Effector memory CD8-positive, alpha-beta T cell (primary cell): ENCODE data around the gene NPPA.

Source experiments
- ATAC-seq: fragments of 150-1000 bp; cut with Tn5 transposase; replicated peaks from 2 replicates; pipeline ENCODE4 v1.10.0; 2021; ENCODE audit warnings: mild to moderate bottlenecking, moderate library complexity
- DNase-seq, 3 experiments: peaks; one replicate each; pipeline ENCODE4 v3.0.0; 2021
- H3K27ac Mint-ChIP-seq, 2 donors: one replicate each; pipeline ENCODE4 v1.8.0; 2022; ENCODE audit warnings: mild to moderate bottlenecking in 2 of 2, mixed read lengths in 2 of 2, moderate library complexity in 2 of 2
- H3K27me3 Mint-ChIP-seq, 2 donors: one replicate each; pipeline ENCODE4 v1.8.0; 2022; ENCODE audit warnings: mixed read lengths in 2 of 2
- H3K36me3 Mint-ChIP-seq: one replicate; pipeline ENCODE4 v1.8.0; 2022; ENCODE audit warnings: mild to moderate bottlenecking, moderate library complexity, mixed read lengths; ENCODE audit not compliant: insufficient read depth
- H3K4me1 Mint-ChIP-seq, 2 donors: one replicate each; pipeline ENCODE4 v1.8.0; 2022; ENCODE audit warnings: low read depth in 2 of 2, mixed read lengths in 2 of 2
- H3K4me3 Mint-ChIP-seq, 2 donors: one replicate each; pipeline ENCODE4 v1.8.0; 2022; ENCODE audit warnings: mild to moderate bottlenecking in 2 of 2, mixed read lengths in 2 of 2, moderate library complexity in 2 of 2
- H3K9me3 Mint-ChIP-seq, 2 donors: one replicate each; pipeline ENCODE4 v1.8.0; 2022; ENCODE audit warnings: mixed read lengths in 2 of 2

Gene NPPA

GRCh38 chr1:11880181-11880575 is 32.6 kb upstream of the NPPA start:
- DNase-seq: no peak
- Mint-ChIP-seq H3K27me3 (peaks cover 36 to 75% of the 10 kb centered on the region in 2 donors), H3K4me1 (peaks cover 0 to 2% of the 10 kb centered on the region in 2 donors), H3K9me3 (no peaks in the 10 kb centered on the region), H3K27ac (no peak overlapping the region), H3K36me3 (peaks cover 2% of the 10 kb centered on the region), H3K4me3 (no peak overlapping the region)
- no peak for ATAC-seq

- H3K9me3 Mint-ChIP-seq: no peaks in the 10 kb centered on the region
- no peak overlapping the region for H3K27ac Mint-ChIP-seq
- peaks cover 2% of the 10 kb centered on the region for H3K36me3 Mint-ChIP-seq
- peaks cover 0 to 2% of the 10 kb centered on the region in 2 donors for H3K4me1 Mint-ChIP-seq
- peaks cover 36 to 81% of the 10 kb centered on the region in 2 donors for H3K27me3 Mint-ChIP-seq
- no peak for DNase-seq
- H3K4me3 Mint-ChIP-seq: no peak overlapping the region
- ATAC-seq: no peak
These were observed 32.0 kb upstream of the NPPA start for GRCh38 chr1:11879311-11880180.

GRCh38 chr1:11878891-11879190 is 31.3 kb upstream of the NPPA start:
- DNase-seq (no peak), ATAC-seq (no peak)
- H3K9me3 Mint-ChIP-seq: no peaks in the 10 kb centered on the region
- H3K36me3 Mint-ChIP-seq: peaks cover 2% of the 10 kb centered on the region
- H3K27ac Mint-ChIP-seq: no peak overlapping the region
- H3K4me1 Mint-ChIP-seq: peaks cover 0 to 2% of the 10 kb centered on the region in 2 donors
- peaks cover 36 to 89% of the 10 kb centered on the region in 2 donors for H3K27me3 Mint-ChIP-seq
- no peak overlapping the region for H3K4me3 Mint-ChIP-seq

GRCh38 chr1:11878081-11878890 is 30.7 kb upstream of the NPPA start:
- Mint-ChIP-seq H3K27me3 (peaks cover 36 to 89% of the 10 kb centered on the region in 2 donors), H3K4me1 (peaks cover 0 to 2% of the 10 kb centered on the region in 2 donors), H3K9me3 (no peaks in the 10 kb centered on the region), H3K4me3 (no peak overlapping the region), H3K36me3 (peaks cover 2% of the 10 kb centered on the region), H3K27ac (no peak overlapping the region)
- DNase-seq (no peak), ATAC-seq (no peak)

- ATAC-seq (no peak), DNase-seq (no peak)
- Mint-ChIP-seq H3K4me1 (no peaks in the 10 kb centered on the region), H3K4me3 (no peak overlapping the region), H3K9me3 (no peaks in the 10 kb centered on the region), H3K36me3 (peaks cover 2% of the 10 kb centered on the region), H3K27me3 (peaks cover 34 to 86% of the 10 kb centered on the region in 2 donors), H3K27ac (peak overlapping the region in 1 of 2 donors; percentile 47)
These were observed 29.5 kb upstream of the NPPA start for GRCh38 chr1:11877074-11877473.

- Mint-ChIP-seq H3K4me1 (no peaks in the 10 kb centered on the region), H3K4me3 (no peak overlapping the region)
These were observed 27.5 kb upstream of the NPPA start for GRCh38 chr1:11875094-11875493.

GRCh38 chr1:11874624-11875023 is 27.0 kb upstream of the NPPA start:
- ATAC-seq (no peak), DNase-seq (no peak)
- Mint-ChIP-seq H3K4me3 (no peak overlapping the region), H3K36me3 (peaks cover 2% of the 10 kb centered on the region), H3K9me3 (no peaks in the 10 kb centered on the region), H3K4me1 (no peaks in the 10 kb centered on the region), H3K27me3 (peaks cover 39 to 82% of the 10 kb centered on the region in 2 donors), H3K27ac (no peak overlapping the region)

More at GRCh38 chr1:11875094-11875493, 27.5 kb upstream of the NPPA start:
- Mint-ChIP-seq H3K9me3 (no peaks in the 10 kb centered on the region), H3K36me3 (peaks cover 2% of the 10 kb centered on the region), H3K27ac (no peak overlapping the region), H3K27me3 (peaks cover 34 to 82% of the 10 kb centered on the region in 2 donors)
- ATAC-seq (no peak), DNase-seq (no peak)

- Mint-ChIP-seq H3K27ac (no peak overlapping the region), H3K9me3 (no peaks in the 10 kb centered on the region), H3K4me1 (no peaks in the 10 kb centered on the region), H3K36me3 (peaks cover 2% of the 10 kb centered on the region), H3K4me3 (no peak overlapping the region), H3K27me3 (peaks cover 43 to 82% of the 10 kb centered on the region in 2 donors)
- ATAC-seq (no peak), DNase-seq (no peak)
These were observed 26.6 kb upstream of the NPPA start for GRCh38 chr1:11874258-11874562.

- DNase-seq: no peak
- Mint-ChIP-seq H3K27ac (no peak overlapping the region), H3K27me3 (peaks cover 43 to 81% of the 10 kb centered on the region in 2 donors), H3K4me1 (no peaks in the 10 kb centered on the region), H3K4me3 (no peak overlapping the region), H3K36me3 (peaks cover 2% of the 10 kb centered on the region), H3K9me3 (no peaks in the 10 kb centered on the region)
- ATAC-seq: no peak
These were observed 26.0 kb upstream of the NPPA start for GRCh38 chr1:11873395-11874257.

GRCh38 chr1:11872545-11872944 is 25.0 kb upstream of the NPPA start:
- H3K27me3 Mint-ChIP-seq: peaks cover 42 to 83% of the 10 kb centered on the region in 2 donors
- no peaks in the 10 kb centered on the region for H3K4me1 Mint-ChIP-seq
- H3K36me3 Mint-ChIP-seq: peaks cover 2% of the 10 kb centered on the region
- H3K27ac Mint-ChIP-seq: no peak overlapping the region
- ATAC-seq (no peak), DNase-seq (no peak)
- no peak overlapping the region for H3K4me3 Mint-ChIP-seq
- no peaks in the 10 kb centered on the region for H3K9me3 Mint-ChIP-seq

- no peak for DNase-seq
- H3K27ac Mint-ChIP-seq: no peak overlapping the region
- H3K4me3 Mint-ChIP-seq: no peak overlapping the region
- peaks cover 30 to 76% of the 10 kb centered on the region in 2 donors for H3K27me3 Mint-ChIP-seq
- no peak for ATAC-seq
- no peaks in the 10 kb centered on the region for H3K36me3 Mint-ChIP-seq
- no peaks in the 10 kb centered on the region for H3K9me3 Mint-ChIP-seq
- H3K4me1 Mint-ChIP-seq: no peaks in the 10 kb centered on the region
These were observed 22.1 kb upstream of the NPPA start for GRCh38 chr1:11869650-11870207.

- Mint-ChIP-seq H3K4me3 (no peak overlapping the region), H3K36me3 (no peaks in the 10 kb centered on the region), H3K4me1 (no peaks in the 10 kb centered on the region), H3K9me3 (no peaks in the 10 kb centered on the region), H3K27ac (no peak overlapping the region), H3K27me3 (peaks cover 36 to 76% of the 10 kb centered on the region in 2 donors)
- ATAC-seq (no peak), DNase-seq (no peak)
These were observed 21.5 kb upstream of the NPPA start for GRCh38 chr1:11869104-11869503.

GRCh38 chr1:11868331-11868980 is 20.9 kb upstream of the NPPA start:
- Mint-ChIP-seq H3K9me3 (no peaks in the 10 kb centered on the region), H3K27ac (no peak overlapping the region), H3K36me3 (no peaks in the 10 kb centered on the region), H3K4me1 (no peaks in the 10 kb centered on the region), H3K4me3 (no peak overlapping the region), H3K27me3 (peaks cover 38 to 75% of the 10 kb centered on the region in 2 donors)
- no peak for DNase-seq
- no peak for ATAC-seq
